Breast epithelium (tissue), 3 donors: ENCODE results near the gene LRCOL1.

ENCODE experiments used
- POLR2A ChIP-seq: fragments of 450-650 bp; IDR thresholded peaks from one replicate; pipeline ENCODE4 v1.6.1; 2016; ENCODE audit warnings: antibody characterized with exemption, mild to moderate bottlenecking, moderate library complexity
- TF ChIP-seq, protein P1 (sequence below), 3 donors: fragments of 450-650 bp; IDR thresholded peaks; one replicate each; pipeline ENCODE4 v1.5.1; 2016 to 2017; ENCODE audit warnings: antibody characterized with exemption in 3 of 3, mild to moderate bottlenecking in 3 of 3, moderate library complexity in 3 of 3

DNA sequence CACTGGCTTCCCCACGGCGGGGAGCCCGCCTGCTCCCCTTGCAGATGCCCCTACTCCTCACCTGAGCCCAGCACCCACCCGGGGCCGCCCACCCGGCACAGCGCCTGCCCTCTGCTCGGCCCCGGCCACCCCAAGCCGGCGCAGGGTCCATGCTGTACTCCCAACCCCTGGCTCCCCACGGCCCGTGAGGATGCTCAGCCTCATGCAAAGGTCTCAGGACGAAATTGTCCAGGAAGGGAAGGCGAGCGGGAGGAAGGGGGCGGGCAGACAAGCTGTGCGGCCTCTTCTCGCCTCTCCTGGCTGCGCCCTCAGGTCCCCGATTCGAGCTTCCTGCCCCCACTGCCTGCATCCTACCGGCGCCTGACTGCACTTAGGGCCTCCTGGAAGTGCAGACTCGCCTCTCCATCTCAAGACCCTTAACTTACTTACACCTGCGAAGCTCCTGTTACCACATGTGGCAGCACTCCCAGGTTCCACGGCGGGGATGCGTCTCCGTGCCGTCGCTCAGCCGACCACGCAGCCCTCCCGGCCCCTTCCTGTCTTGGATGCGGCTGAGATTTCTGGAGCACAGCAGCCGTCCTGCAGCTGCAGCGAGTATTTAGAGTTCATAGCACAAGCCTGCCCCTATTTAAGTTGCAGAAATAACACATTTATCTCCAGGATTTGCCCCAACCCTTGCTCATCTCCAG lies 18.0 kb downstream of the LRCOL1 start:
- TF ChIP-seq POLR2A: no peak
- TF ChIP-seq, protein P1, sequence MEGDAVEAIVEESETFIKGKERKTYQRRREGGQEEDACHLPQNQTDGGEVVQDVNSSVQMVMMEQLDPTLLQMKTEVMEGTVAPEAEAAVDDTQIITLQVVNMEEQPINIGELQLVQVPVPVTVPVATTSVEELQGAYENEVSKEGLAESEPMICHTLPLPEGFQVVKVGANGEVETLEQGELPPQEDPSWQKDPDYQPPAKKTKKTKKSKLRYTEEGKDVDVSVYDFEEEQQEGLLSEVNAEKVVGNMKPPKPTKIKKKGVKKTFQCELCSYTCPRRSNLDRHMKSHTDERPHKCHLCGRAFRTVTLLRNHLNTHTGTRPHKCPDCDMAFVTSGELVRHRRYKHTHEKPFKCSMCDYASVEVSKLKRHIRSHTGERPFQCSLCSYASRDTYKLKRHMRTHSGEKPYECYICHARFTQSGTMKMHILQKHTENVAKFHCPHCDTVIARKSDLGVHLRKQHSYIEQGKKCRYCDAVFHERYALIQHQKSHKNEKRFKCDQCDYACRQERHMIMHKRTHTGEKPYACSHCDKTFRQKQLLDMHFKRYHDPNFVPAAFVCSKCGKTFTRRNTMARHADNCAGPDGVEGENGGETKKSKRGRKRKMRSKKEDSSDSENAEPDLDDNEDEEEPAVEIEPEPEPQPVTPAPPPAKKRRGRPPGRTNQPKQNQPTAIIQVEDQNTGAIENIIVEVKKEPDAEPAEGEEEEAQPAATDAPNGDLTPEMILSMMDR (IDR thresholded peaks at IDR 0.05): no peak
